Hematopoietic multipotent progenitor cell treated with erythropoietin and hydrocortisone succinate and interleukin-3 and kit ligand, for 8 days (in vitro differentiated cells): ENCODE data around the gene HACL1.
"Not testable (repeated sequence)": the region's sequence is repeated elsewhere in the genome, so short reads cannot be mapped to it uniquely, and the experiment has no call there.

Experiments
- DNase-seq: peaks from one replicate; pipeline ENCODE4 v3.0.0-alpha.2; 2015

Gene HACL1

DNA sequence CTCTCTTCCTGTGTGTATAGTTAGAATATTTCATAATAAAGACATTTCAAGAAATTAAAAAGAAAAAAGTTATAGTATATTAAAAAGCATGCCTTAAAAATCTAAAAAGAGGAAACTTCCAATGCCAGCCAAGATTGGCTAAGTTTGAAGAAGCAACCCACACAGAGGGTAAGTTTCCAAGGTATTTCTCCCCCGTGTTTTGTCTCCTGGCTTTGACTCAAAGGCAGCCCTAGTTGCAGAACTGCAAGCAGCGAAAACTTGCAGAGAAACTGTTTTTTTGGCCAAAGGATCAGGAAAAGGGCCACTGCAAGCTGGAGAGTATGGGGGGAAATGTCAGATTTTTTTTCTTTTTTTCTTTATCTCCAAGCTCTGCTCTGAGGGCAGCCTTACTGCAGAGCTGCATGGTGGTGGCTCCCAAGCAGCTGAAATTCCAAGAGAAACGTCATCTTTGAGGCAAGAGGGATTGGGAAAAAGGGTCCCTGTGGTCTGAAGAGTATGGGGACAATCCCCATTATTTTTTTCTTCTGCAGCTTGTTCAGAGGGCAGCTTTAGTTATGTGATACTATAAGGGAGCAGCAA lies 23.0 kb downstream of the HACL1 start:
- DNase-seq = no peak

GRCh38 chr3:15576475-15576874 lies 24.9 kb downstream of the HACL1 start:
- DNase-seq = peak; percentile 31

GRCh38 chr3:15575446-15575845 lies 25.9 kb downstream of the HACL1 start:
- no peak for DNase-seq

- no peak for DNase-seq
Measured at GRCh38 chr3:15572138-15572537, 29.2 kb downstream of the HACL1 start.

- no peak for DNase-seq
Measured at GRCh38 chr3:15563190-15563589, 38.2 kb downstream of the HACL1 start.

DNA sequence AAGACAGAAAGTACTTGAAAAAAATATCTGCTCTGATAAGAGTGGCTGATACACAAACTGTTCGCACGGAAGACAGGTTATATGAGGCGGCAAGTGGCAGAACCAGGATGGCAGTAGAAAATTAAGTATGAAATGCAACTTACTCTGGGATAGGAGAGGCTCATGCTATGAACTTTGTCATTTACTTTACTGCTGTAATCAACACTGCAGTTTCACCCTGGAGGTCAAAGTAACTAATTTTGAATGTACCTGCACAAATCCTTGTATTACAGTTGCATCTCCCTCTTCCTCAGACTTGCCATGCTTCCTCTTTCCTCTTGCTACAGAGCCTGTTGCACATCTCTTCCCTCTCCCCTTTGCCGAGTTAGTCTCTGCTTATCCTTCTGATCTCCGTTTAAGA lies 38.8 kb downstream of the HACL1 start:
- DNase-seq = no peak

DNA sequence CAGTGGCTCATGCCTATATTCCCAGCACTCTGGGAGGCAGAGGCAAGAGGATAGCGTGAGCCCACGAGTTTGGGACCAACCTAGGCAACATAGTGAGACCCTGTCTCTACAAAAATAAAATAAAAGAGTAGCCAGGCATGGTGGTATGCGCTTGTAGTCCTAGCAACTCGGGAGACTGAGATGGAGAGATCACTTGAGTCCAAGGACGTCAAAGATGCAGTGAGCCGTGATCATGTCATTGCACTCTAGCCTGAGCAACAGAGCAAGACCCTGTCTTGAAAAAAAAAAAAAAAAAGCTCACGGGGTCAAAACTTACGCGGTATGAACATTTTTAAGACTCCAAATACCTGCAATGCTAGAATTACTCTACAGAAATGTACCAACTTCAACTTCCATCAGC lies 42.8 kb downstream of the HACL1 start:
- DNase-seq = no peak

DNA sequence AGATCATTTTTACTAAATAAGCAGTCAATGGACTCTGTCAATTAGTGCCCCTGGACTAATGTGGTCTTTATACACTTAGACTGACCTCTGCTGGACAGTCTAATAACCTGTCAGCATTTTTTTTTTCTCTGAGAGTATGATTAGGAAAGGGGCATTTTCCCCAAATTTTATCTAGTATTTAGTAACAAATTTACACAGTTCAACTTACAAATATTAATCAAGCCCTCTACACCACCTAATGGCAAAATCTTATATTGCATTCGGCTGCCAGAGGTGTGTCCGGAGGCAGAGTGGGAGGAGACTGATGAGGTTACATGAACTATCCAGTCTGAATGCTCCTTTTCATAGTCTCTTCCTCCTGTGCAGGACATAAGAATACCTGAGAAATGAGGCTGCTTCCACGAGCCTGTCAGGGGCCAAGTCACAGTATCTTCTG lies 43.8 kb downstream of the HACL1 start:
- DNase-seq = peak; percentile 92

- DNase-seq = no peak
Measured at GRCh38 chr3:15556512-15556911, 44.9 kb downstream of the HACL1 start.

- no peak for DNase-seq
Measured at GRCh38 chr3:15553749-15554148, 47.6 kb downstream of the HACL1 start.

- DNase-seq = no peak
Measured at GRCh38 chr3:15551902-15552301, 49.5 kb downstream of the HACL1 start.

- no peak for DNase-seq
Measured at GRCh38 chr3:15549846-15550245, 51.5 kb downstream of the HACL1 start.

- DNase-seq = no peak
Measured at GRCh38 chr3:15542614-15543013, 58.8 kb downstream of the HACL1 start.

DNA sequence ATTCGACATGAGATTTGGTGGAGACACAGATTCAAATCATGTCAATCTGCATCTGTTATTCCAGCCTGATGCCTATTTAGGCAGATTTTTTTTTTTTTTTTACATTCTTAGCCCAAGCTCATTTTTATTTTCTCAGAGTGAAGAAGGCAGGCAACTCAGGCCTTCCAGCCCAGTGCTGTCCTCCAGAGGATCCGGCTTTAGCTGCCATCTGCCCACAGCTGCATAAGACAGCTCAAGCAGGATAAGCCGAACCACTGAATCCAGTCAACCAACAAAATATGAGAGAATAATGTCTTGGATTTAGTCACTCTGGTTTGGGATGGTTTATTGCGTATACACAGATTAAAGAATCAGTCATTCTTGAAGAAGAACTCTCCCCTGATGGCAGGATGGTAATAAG lies 60.0 kb downstream of the HACL1 start:
- no peak for DNase-seq

GRCh38 chr3:15539066-15539465 lies 62.3 kb downstream of the HACL1 start:
- no peak for DNase-seq

DNA sequence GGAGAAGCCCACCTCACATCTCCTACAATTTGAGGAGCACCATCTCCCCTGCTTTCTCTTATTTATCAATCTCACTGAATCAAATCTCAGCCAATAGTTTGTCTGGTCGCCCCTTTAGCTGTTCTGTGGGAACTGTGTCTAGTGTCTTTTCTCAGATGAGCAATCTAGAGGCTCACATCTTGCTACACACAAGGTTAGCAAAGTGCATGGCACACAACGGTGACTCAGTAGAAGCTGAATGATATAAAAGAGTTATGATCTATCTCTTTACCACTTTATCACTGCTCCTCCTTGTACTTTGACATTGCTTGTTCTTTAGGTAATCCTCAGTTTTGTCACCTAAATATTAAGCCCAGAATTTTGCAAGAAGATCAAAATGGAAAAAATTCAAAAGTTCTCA lies 63.0 kb downstream of the HACL1 start:
- no peak for DNase-seq

DNA sequence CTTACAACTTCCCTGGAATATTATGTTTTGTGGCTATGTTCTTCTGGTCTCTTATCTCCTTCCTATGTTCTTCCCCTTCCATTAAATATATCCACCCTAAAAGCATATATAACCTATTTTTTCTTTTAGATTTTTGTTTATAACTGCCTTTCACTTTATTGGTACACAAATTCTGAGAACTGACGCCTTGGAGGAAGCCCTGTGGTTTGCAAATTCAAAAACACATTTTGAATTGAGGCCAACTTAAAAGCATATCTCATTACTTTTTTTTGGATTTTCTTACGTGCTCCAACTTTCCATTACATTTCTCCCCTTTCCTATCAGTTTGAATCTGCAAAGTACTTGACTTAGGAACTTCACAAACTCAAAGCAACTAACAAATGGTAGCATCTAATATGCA lies 64.5 kb downstream of the HACL1 start:
- DNase-seq = no peak

DNA sequence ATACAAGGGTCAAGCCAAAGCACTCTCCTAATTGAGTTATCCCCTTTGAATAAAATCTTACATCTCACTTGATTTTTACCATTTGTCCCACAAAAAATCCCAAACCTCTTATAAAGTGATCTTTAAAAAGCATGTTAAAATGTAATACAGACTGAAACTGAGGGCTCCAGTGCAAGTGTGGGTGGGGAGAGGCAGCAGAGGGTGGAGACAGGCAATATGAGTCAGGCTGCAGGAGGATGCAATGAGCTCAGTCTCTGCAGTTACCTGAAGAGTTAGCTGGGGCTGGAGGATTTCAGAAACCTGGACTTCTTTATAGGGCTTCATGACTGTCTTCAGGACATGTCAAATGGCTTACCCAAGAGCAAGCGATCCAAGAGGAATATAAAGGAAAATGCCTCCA lies 65.6 kb downstream of the HACL1 start:
- no peak for DNase-seq

GRCh38 chr3:15532614-15533013 lies 68.8 kb downstream of the HACL1 start:
- not testable (repeated sequence) for DNase-seq

DNA sequence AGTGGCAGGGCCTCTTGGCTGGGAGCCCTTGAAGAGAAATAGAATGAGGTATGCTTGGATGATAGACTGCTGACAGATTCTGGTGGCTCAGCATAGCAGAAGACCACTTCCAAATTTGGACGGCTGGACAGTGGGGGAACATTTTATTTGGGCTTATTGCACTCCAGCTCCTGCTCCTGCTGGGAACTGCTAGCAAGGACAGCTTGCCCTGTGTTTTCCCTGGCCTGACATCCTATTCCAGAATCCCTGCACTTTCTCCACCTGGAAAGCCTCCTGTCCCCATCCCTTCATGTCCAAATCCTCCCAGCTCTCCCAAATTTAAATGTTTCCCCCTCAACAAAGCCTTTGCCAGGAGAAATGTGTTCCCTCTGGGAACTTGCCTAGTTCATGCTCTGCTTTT lies 70.0 kb downstream of the HACL1 start:
- DNase-seq = no peak

- no peak for DNase-seq
Measured at GRCh38 chr3:15528854-15529537, 72.4 kb downstream of the HACL1 start.

DNA sequence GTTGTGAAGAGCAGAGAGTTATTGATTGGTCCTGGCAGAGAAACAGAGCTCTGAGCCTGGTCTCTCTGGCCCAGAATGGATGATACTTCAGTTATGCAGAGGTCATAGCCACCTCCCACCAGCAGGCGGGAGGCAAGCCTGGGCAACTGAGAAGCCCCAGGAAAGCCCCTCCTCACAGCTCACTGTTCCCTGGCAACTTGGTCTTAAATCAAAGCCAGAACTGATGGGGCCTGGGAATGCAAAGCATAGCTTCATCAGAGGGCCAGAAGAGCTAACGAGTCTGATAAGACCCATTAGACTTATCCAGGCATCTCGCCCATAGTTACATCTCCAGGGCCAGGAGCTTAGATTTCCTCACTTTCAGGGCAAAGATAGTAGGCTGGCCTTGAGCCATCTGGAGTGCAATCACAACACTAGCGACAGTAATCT lies 74.3 kb downstream of the HACL1 start:
- DNase-seq = peak; percentile 46

DNA sequence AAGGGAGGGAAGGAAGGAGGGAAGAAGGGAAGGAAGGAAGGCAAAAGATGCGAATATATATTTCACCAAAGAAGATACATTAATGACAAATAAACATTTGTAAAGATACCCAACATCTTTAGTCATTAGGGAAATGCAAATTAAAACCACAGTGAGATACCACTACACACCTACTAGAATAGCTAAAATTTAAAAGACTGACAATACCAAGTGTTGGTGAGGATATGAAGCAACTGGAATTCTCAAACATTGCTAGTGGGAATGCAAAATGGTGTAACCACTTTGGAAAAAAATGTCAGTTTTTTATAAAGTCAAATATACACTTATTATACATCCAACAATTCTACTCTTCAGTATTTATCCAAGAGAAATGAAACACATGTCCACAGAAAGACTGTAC lies 75.6 kb downstream of the HACL1 start:
- no peak for DNase-seq

- no peak for DNase-seq
Measured at GRCh38 chr3:15523660-15524417, 77.5 kb downstream of the HACL1 start.
